ENCODE measurements around the gene EDN3. TPM values are rescaled to one million over a fixed set of nuclear protein-coding genes. Genes with fewer than 3 reads are reported as not detected.

EDN3 gene
- total and polyA plus RNA-seq, 4 donors: 0.12 to 3.6 (median 0.31) TPM

- no peaks in the 10 kb centered on the region for H3K9me3 ChIP-seq (ENCODE audit: control insufficient read depth in 4 of 4, insufficient read depth in 3 of 4, low read length in 3 of 4)
- peaks cover 0 to 5% (median 0%) of the 10 kb centered on the region in 5 donors for H3K4me1 ChIP-seq (ENCODE audit: control insufficient read depth in 5 of 5, insufficient read depth in 5 of 5, low read length in 5 of 5)
- no peak overlapping the region for H3K9ac ChIP-seq (ENCODE audit: insufficient read depth in 1 of 2, low read length in 2 of 2)
- H3K27me3 ChIP-seq (ENCODE audit: control insufficient read depth in 3 of 3, insufficient read depth in 3 of 3, low read length in 2 of 3): no peaks in the 10 kb centered on the region
- DNase-seq (no peak), ATAC-seq (ENCODE audit: insufficient read depth, low FRiP score) (no peak)
- 98% methylated on average over 2 of the region's 2 CpGs for WGBS, 2 donors
- no peaks in the 10 kb centered on the region for H3K36me3 ChIP-seq (ENCODE audit: control insufficient read depth in 4 of 4, insufficient read depth in 4 of 4, low read length in 4 of 4)
- no peak for TF ChIP-seq CTCF (IDR thresholded peaks at IDR 0.05; ENCODE audit: control extremely low read depth, extremely low read depth)
- H3K4me3 ChIP-seq: no peak overlapping the region
- H3K27ac ChIP-seq (ENCODE audit: low read depth in 1 of 2, low read length in 1 of 2): no peak overlapping the region
Observed at GRCh38 chr20:59346061-59346460, 45.6 kb downstream of the EDN3 start.

- Histone ChIP-seq H3K36me3 (ENCODE audit: control insufficient read depth in 4 of 4, insufficient read depth in 4 of 4, low read length in 4 of 4) (no peaks in the 10 kb centered on the region), H3K9me3 (ENCODE audit: control insufficient read depth in 4 of 4, insufficient read depth in 3 of 4, low read length in 3 of 4) (no peaks in the 10 kb centered on the region), H3K9ac (ENCODE audit: insufficient read depth in 1 of 2, low read length in 2 of 2) (no peak overlapping the region), H3K4me1 (ENCODE audit: control insufficient read depth in 5 of 5, insufficient read depth in 5 of 5, low read length in 5 of 5) (no peaks in the 10 kb centered on the region), H3K4me3 (no peak overlapping the region), H3K27ac (ENCODE audit: low read depth in 1 of 2, low read length in 1 of 2) (no peak overlapping the region), H3K27me3 (ENCODE audit: control insufficient read depth in 3 of 3, insufficient read depth in 3 of 3, low read length in 2 of 3) (no peaks in the 10 kb centered on the region)
- no peak for TF ChIP-seq CTCF (IDR thresholded peaks at IDR 0.05; ENCODE audit: control extremely low read depth, extremely low read depth)
- WGBS, 2 donors: 90 to 98% methylated on average over 1 of the region's 1 CpG
- ATAC-seq (ENCODE audit: insufficient read depth, low FRiP score): no peak
- DNase-seq: no peak
Observed at GRCh38 chr20:59349277-59349676, 48.9 kb downstream of the EDN3 start.

- H3K27ac ChIP-seq (ENCODE audit: low read depth in 1 of 2, low read length in 1 of 2): no peak overlapping the region
- no peaks in the 10 kb centered on the region for H3K27me3 ChIP-seq (ENCODE audit: control insufficient read depth in 3 of 3, insufficient read depth in 3 of 3, low read length in 2 of 3)
- H3K9me3 ChIP-seq (ENCODE audit: control insufficient read depth in 4 of 4, insufficient read depth in 3 of 4, low read length in 3 of 4): no peaks in the 10 kb centered on the region
- no peak for ATAC-seq (ENCODE audit: insufficient read depth, low FRiP score)
- H3K36me3 ChIP-seq (ENCODE audit: control insufficient read depth in 4 of 4, insufficient read depth in 4 of 4, low read length in 4 of 4): no peaks in the 10 kb centered on the region
- no peak overlapping the region for H3K9ac ChIP-seq (ENCODE audit: insufficient read depth in 1 of 2, low read length in 2 of 2)
- no peak for DNase-seq
- TF ChIP-seq CTCF (IDR thresholded peaks at IDR 0.05; ENCODE audit: control extremely low read depth, extremely low read depth): no peak
- no peaks in the 10 kb centered on the region for H3K4me1 ChIP-seq (ENCODE audit: control insufficient read depth in 5 of 5, insufficient read depth in 5 of 5, low read length in 5 of 5)
- H3K4me3 ChIP-seq: no peak overlapping the region
- 83 to 92% methylated on average over 10 of the region's 10 CpGs for WGBS, 2 donors
Observed at GRCh38 chr20:59350330-59351156, 50.1 kb downstream of the EDN3 start.
